Activated CD4-positive, alpha-beta T cell treated with anti-CD3 and anti-CD28 coated beads, Interleukin-2, Interleukin-4, amounts not matched to agents 100 ng/mL and 50 ng/mL, durations not matched to agents 16 hours and 8 hours (primary cell): ENCODE measurements around the gene TET1.
"Not testable (repeated sequence)": the region's sequence is repeated elsewhere in the genome, so short reads cannot be mapped to it uniquely, and the experiment has no call there.

Experiments
- DNase-seq: peaks from one replicate; pipeline ENCODE4 v3.0.0-alpha.2; 2020; ENCODE audit warnings: low spot score

The TET1 gene

GRCh38 chr10:68613974-68614373, 53.8 kb downstream of the TET1 start:
- not testable (repeated sequence) for DNase-seq

- DNase-seq, result not testable (repeated sequence)
Measured at GRCh38 chr10:68617691-68618090, 57.6 kb downstream of the TET1 start.

DNA sequence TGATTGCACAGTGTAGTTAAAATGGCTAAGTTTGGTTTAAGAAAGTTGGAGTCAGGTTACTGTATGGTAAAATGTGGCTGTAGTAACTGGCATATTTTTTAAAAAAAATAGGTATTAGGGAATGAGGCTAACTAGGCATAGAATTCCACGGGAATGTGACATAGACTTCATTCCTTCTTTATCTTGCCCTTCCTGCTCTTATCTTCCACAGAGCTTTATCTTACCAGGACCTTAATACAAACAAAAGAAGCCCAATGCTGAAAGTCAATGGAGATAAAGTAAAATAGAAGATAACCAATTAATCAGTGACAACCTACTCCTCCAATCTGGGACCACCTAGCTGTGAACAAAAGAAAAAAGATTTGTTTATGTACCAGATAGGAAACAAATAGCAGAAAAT, 58.1 kb downstream of the TET1 start:
- no peak for DNase-seq

DNA sequence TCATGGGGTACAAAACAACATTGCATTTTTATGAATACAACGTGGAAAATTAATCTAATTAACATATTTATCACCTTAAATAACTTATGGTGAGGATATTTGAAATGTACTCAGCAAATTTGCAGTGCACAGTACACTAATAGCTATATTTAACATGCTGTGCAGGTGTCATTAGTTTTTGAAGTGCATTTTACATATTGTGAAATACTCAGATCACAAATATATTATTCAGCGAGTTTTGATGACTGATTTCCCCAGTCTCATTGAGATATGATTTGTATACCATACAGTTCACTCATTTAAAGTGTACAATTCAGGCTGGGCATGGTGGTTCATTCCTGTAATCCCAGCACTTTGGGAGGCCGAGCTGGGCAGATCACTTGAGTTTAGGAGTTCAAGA, 59.5 kb downstream of the TET1 start:
- no peak for DNase-seq

DNA sequence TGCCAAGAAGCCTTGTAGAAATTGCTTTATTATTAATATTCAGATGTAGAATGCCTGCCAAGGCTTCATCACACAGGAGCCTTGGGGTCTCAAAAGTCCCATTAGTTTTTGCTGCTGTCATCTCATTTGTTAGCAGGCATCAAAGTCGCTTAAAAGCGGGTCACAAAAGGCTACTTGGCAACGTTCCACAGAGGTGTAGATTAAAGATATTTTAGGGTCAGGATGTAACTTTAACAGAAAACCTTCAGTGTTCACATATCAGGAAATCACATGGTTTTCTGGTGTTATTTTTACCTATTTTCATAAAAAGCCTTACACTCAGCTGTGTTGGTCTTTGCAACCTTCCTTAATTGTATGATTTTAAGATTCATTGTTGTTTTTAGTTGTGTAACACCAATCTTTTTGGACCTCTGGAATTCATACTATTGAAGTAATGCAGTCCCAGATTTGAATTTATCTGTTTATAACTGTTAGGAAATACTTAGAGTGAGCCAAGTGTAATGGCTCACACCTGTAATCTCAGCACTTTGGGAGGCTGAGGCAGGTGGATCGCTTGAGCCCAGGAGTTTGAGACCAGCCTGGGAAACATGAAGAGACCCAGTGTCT, 65.3 kb downstream of the TET1 start:
- no peak for DNase-seq

- DNase-seq, result no peak
Measured at GRCh38 chr10:68628576-68629127, 68.5 kb downstream of the TET1 start.

GRCh38 chr10:68632271-68632560, 72.1 kb downstream of the TET1 start:
- DNase-seq, result not testable (repeated sequence)

- no peak for DNase-seq
Measured at GRCh38 chr10:68633281-68633680, 73.1 kb downstream of the TET1 start.

DNA sequence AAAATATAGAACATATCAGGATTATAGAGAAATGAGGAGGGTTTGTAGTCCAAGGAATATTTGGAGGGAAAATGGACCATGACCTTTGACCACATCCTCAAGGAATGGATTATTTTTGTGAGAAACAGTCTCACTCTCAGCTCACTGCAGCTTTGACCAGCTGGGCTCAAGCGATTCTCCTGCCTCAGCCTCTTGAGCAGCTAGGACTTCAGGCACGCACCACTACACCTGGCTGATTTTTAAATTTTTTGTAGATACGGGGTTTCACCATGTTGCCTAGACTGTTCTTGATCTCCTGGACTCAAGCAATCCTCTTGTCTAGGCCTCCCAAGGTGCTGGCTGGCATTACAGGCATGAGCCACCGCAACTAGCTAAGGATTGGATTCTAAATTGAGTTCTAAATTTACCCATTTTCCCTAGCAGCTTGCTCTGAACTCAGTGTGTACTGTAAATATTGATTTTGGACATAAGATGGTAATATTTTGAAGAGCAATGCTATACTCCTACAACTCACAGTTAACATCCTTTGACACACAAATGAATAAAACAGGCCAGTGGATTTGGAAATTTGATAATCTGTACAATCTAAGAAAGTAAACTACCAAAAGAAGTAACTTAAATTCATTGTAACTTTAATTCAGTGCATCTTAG, 73.8 kb downstream of the TET1 start:
- no peak for DNase-seq

DNA sequence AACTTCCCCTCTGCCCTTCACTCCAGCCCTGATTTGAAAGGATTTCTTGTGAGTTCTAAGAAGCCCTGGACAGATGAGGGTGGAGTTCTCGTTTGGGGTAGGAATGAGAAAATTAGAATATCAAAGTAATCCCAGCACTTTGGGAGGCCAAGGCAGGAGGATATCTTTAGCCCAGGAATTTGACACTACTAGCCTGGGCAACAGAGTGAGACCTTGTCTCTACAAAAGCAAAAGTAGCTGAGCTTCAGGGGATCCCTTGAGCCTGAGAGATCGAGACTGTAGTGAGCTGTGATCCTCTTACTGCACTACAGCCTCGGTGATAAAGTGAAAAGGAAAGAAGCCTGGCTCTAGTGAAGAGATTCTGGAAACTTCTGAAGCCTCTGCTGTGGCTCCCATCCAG, 76.2 kb downstream of the TET1 start:
- no peak for DNase-seq

DNA sequence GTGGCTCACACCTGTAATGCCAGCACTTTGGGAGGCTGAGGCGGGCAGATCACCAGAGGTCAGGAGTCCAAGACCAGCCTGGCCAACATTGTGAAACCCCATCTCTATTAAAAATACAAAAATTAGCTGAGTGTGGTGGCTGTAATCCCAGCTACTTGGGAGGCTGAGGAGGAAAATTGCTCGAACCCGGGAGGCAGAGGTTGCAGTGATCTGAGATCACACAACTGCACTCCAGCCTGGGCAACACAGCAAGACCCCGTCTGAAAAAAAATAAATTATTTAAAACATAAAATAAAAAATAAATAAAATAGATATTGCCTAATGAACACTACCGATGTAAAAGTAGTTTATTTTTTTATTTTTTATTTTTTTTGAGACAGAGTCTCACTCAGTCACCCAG, 83.4 kb downstream of the TET1 start:
- not testable (repeated sequence) for DNase-seq

- no peak for DNase-seq
Measured at GRCh38 chr10:68647672-68648341, 87.7 kb downstream of the TET1 start.

DNA sequence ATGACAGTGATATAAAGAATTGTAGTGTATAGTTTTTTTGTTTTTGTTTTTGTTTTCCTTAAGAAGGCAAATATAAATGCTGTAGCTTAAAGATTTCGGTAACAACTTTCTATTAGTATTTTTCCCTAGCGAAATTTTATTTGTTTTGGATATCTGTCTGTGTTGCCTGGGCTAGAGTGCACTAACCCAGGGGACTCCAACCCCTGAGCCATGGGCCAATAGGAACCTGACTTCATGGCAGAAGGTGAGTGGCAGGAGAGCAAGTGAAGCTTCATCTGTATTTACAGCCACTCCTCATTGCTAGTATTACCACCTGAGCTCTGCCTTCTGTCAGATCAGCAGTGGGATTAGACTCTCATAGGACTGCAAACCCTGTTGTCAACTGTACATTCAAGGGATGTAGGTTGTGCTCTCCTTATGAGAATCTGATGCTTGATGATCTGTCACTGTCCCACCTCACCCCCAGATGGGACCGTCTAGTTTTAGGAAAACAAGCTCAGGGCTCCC, 95.5 kb downstream of the TET1 start:
- no peak for DNase-seq

DNA sequence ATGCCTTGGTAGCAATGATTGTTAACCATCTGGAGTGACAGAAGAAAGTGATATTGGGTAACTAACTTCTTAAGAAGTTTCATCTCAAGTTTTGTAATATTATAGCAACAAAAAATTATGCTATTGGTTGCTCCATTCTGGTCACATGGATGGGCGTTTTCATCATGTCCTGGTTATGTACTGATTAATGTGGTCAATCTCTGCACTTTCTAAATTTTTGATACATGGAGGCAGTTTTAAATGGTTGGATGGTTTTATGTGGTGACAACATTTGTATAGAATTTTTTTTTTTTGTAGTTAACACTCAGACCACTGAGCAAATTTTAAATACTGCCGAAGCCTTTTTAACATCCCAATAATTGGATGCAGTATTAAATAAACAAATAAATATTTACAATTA, 105.7 kb downstream of the TET1 start:
- no peak for DNase-seq

- DNase-seq, result peak; percentile 24
Measured at GRCh38 chr10:68666280-68666760, 106.2 kb downstream of the TET1 start.

DNA sequence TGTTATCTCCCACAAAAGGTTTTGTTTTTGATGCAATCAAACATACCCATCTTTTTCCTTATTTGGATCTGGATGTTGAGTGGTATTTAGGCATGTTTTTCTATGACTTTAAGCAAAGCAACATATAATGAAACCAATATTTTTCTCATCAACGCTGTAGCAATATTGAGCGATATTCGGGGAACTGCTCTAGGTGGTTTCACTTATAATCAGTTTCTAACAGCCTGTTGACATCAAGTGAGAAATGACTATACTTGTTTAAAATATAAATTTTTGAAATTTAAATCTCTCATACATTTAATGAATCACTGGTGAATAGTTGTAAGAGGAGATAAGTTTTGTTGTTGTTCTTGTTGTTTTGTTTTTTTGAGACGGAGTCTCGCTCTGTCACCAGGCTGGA, 108.1 kb downstream of the TET1 start:
- DNase-seq, result peak; percentile 39

DNA sequence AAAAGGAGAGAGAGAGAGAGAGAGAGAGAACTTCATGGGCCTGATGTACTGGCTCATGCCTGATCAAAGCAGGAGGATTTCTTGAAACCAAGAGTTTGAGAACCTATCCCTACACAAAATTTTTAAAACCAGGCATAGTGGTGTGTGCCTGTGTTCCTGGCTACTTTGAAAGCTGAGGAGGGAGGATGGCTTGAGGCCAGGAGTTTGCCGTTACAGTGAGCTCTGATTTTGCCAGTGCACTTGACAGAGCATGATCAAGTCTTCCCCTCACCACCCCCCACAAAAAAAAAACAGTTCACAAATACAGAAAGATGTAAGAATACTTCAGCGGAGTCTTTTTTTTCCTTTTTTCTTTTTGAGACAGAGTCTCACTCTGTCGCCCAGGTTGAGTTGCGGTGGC, 108.8 kb downstream of the TET1 start:
- DNase-seq, result no peak

DNA sequence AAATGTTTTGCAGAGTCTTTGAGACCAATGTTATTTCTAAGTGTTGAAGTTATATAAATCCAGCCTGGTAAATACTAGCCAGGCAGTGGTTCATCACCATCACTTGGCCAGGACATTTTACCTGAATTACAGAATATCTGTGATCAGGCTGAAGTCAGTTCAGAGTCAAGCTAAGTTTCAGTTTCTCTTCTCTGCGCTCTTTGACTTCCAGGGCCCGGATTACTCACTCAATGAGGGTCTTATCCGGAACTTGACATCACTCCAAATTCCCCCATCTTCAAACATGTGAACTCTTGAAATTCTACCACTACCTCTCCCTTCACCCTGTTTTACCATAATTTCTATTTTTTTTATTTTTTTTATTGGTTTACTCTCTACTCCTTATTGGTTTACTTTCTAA, 124.3 kb downstream of the TET1 start:
- DNase-seq, result peak; percentile 30

DNA sequence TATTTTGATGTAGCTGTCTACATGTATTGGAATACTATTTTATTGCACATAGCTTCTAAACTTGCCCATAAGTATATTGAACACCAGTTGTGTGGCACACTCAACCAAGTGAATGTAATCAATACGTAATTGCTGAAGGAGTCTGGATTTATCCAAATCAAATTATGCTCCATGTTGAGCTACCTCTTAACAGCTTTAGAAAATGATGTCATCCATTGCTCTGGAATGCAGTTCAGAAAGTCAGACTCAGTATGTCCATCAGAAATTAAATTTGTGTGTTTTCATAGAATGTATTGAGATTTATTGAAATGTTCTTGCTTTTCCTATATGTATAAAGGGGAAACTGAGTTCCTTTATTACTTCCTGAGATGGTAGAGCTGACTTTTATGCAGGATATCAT, 135.9 kb downstream of the TET1 start:
- no peak for DNase-seq

- DNase-seq, result no peak
Measured at GRCh38 chr10:68697106-68697505, 137.0 kb downstream of the TET1 start.

- no peak for DNase-seq
Measured at GRCh38 chr10:68700197-68700596, 140.1 kb downstream of the TET1 start.

DNA sequence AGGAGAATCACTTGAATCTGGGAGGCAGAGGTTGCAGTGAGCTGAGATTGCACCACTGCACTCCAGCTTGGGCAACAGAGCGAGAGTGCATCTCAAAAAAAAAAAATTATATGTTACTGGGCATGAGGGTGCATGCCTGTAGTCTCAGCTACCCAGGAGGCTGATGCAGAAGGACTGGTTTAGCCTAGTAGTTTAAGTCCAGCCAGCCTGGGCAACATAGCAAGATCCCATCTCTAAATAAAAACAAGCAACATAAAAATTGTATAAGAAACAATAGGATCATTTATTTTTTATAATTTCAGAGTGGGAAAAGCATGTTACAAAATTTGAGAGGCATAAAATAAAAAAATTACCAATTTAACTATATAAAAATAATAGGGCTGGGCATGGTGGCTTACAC, 145.4 kb downstream of the TET1 start:
- DNase-seq, result no peak

GRCh38 chr10:68708987-68709386, 148.8 kb downstream of the TET1 start:
- not testable (repeated sequence) for DNase-seq
